Mesendoderm (in vitro differentiated cells): ENCODE results near the gene PLEKHN1.

Source experiments
- DNase-seq: peaks from one replicate; pipeline ENCODE4 v3.0.0; 2013
- H2AK5ac ChIP-seq: 2 replicates; pipeline ENCODE4 v1.6.1; 2013; ENCODE audit warnings: low read length, inconsistent platforms
- H2BK120ac ChIP-seq: 2 replicates; pipeline ENCODE4 v1.6.1; 2013; ENCODE audit warnings: low read depth, mild to moderate bottlenecking, low read length, moderate library complexity, mixed read lengths
- H2BK15ac ChIP-seq: replicated peaks from 2 replicates; pipeline ENCODE4 v1.6.1; 2013; ENCODE audit warnings: low read depth, mild to moderate bottlenecking, moderate library complexity
- H2BK5ac ChIP-seq: 2 replicates; pipeline ENCODE4 v1.6.1; 2013; ENCODE audit warnings: low read length, inconsistent platforms
- H3K18ac ChIP-seq: 2 replicates; pipeline ENCODE4 v1.6.1; 2013; ENCODE audit warnings: mild to moderate bottlenecking, low read length, mixed read lengths
- H3K23ac ChIP-seq: one replicate; pipeline ENCODE4 v1.6.1; 2013; ENCODE audit warnings: low read length
- H3K27ac ChIP-seq: 2 replicates; pipeline ENCODE4 v1.5.1; 2013; ENCODE audit warnings: low read depth, mild to moderate bottlenecking, inconsistent platforms, low read length, moderate library complexity
- H3K27me3 ChIP-seq: 2 replicates; pipeline ENCODE4 v1.6.1; 2013; ENCODE audit warnings: low read length, control low read depth, mild to moderate bottlenecking, inconsistent platforms; ENCODE audit not compliant: insufficient read depth, poor library complexity
- H3K36me3 ChIP-seq: 2 replicates; pipeline ENCODE4 v1.6.1; 2013; ENCODE audit warnings: low read length, inconsistent platforms; ENCODE audit not compliant: control insufficient read depth, insufficient read depth
- H3K4ac ChIP-seq: one replicate; pipeline ENCODE4 v1.6.1; 2013; ENCODE audit warnings: low read depth, mild to moderate bottlenecking, low read length, moderate library complexity
- H3K4me1 ChIP-seq: 2 replicates; pipeline ENCODE4 v1.6.1; 2013; ENCODE audit warnings: low read depth, low read length, inconsistent platforms; ENCODE audit not compliant: control insufficient read depth
- H3K4me2 ChIP-seq: 2 replicates; pipeline ENCODE4 v1.6.1; 2013; ENCODE audit warnings: low read length
- H3K4me3 ChIP-seq: 2 replicates; pipeline ENCODE4 v1.5.1; 2013; ENCODE audit warnings: mild to moderate bottlenecking, low read length
- H3K56ac ChIP-seq: one replicate; pipeline ENCODE4 v1.6.1; 2013; ENCODE audit warnings: low read length
- H3K79me1 ChIP-seq: 2 replicates; pipeline ENCODE4 v1.6.1; 2013; ENCODE audit warnings: low read length, inconsistent platforms
- H3K79me2 ChIP-seq: 2 replicates; pipeline ENCODE4 v1.6.1; 2013; ENCODE audit warnings: mild to moderate bottlenecking, low read length; ENCODE audit not compliant: control insufficient read depth, insufficient read depth
- H3K9ac ChIP-seq: 2 replicates; pipeline ENCODE4 v1.6.1; 2013; ENCODE audit warnings: low read length, inconsistent platforms
- H4K5ac ChIP-seq: one replicate; pipeline ENCODE4 v1.6.1; 2013; ENCODE audit warnings: low read length
- H4K8ac ChIP-seq: one replicate; pipeline ENCODE4 v1.6.1; 2013; ENCODE audit warnings: low read depth, mild to moderate bottlenecking, control low read depth, low read length, moderate library complexity
- WGBS: extraction: QIAGEN DNeasy Blood & Tissue Kit; methylation state at CpG from one replicate; pipeline ENCODE4 v1.1.7; 2013; ENCODE audit warnings: low lambda C conversion rate, missing lambda C conversion rate; ENCODE audit not compliant: insufficient coverage; ENCODE audit errors: extremely low coverage; 5-methylcytosine and 5-hydroxymethylcytosine counted together

The PLEKHN1 gene

GRCh38 chr1:981955-982558, 15.8 kb downstream of the PLEKHN1 start, which contains the start of gene PERM1:
PERM1 (minus strand) TSS chr1:982093; CDS start chr1:981029, 1,064 bp downstream.
- no CpG with 5 or more reads among the region's 28 CpGs for WGBS
- H2BK120ac ChIP-seq = no peak within 1 kb of the TSS
- H2BK15ac ChIP-seq = no peak within 1 kb of the TSS
- no peaks in the 10 kb centered on the region for H3K36me3 ChIP-seq
- H3K27ac ChIP-seq = no peak within 1 kb of the TSS
- H2BK5ac ChIP-seq = no peak within 1 kb of the TSS
- H4K8ac ChIP-seq = no peak within 1 kb of the TSS
- no peak within 1 kb of the TSS for H3K9ac ChIP-seq
- H3K56ac ChIP-seq = no peak within 1 kb of the TSS
- no peak within 1 kb of the TSS for H3K23ac ChIP-seq
- H3K4me1 ChIP-seq = no peaks in the 10 kb centered on the region
- H3K4me3 ChIP-seq = no peak within 1 kb of the TSS
- no peak within 1 kb of the TSS for H3K18ac ChIP-seq
- DNase-seq = no peak
- no peaks in the 10 kb centered on the region for H3K79me2 ChIP-seq
- H3K79me1 ChIP-seq = no peaks in the 10 kb centered on the region
- peaks cover 2% of the 10 kb centered on the region for H3K27me3 ChIP-seq
- H4K5ac ChIP-seq = no peak within 1 kb of the TSS
- no peak within 1 kb of the TSS for H2AK5ac ChIP-seq
- H3K4ac ChIP-seq = no peak within 1 kb of the TSS
- no peak within 1 kb of the TSS for H3K4me2 ChIP-seq

GRCh38 chr1:982765-983436, 16.6 kb downstream of the PLEKHN1 start:
- DNase-seq = no peak
- Histone ChIP-seq H3K9ac (no peak overlapping the region), H2AK5ac (no peak overlapping the region), H3K4me3 (no peak overlapping the region), H3K56ac (no peak overlapping the region), H3K36me3 (no peaks in the 10 kb centered on the region), H3K27me3 (peaks cover 2% of the 10 kb centered on the region), H4K5ac (no peak overlapping the region), H3K23ac (no peak overlapping the region), H3K27ac (no peak overlapping the region), H3K79me1 (no peaks in the 10 kb centered on the region), H3K4ac (no peak overlapping the region), H2BK5ac (no peak overlapping the region), H3K4me2 (no peak overlapping the region), H2BK120ac (no peak overlapping the region), H4K8ac (no peak overlapping the region), H3K79me2 (no peaks in the 10 kb centered on the region), H3K4me1 (no peaks in the 10 kb centered on the region), H3K18ac (no peak overlapping the region), H2BK15ac (no peak overlapping the region)
- no CpG with 5 or more reads among the region's 43 CpGs for WGBS

- Histone ChIP-seq H3K27me3 (peaks cover 4% of the 10 kb centered on the region), H2BK15ac (no peak overlapping the region), H3K18ac (no peak overlapping the region), H4K5ac (no peak overlapping the region), H3K79me1 (no peaks in the 10 kb centered on the region), H3K4ac (no peak overlapping the region), H2BK120ac (no peak overlapping the region), H3K4me1 (no peaks in the 10 kb centered on the region), H3K4me3 (no peak overlapping the region), H3K4me2 (no peak overlapping the region), H2AK5ac (no peak overlapping the region), H3K27ac (no peak overlapping the region), H3K56ac (peak overlapping the region; percentile 15), H4K8ac (no peak overlapping the region), H3K79me2 (no peaks in the 10 kb centered on the region), H3K9ac (no peak overlapping the region), H3K36me3 (no peaks in the 10 kb centered on the region), H3K23ac (no peak overlapping the region), H2BK5ac (no peak overlapping the region)
- WGBS = no CpG with 5 or more reads among the region's 29 CpGs
- peak; percentile 20 for DNase-seq
These were observed 17.7 kb downstream of the PLEKHN1 start for GRCh38 chr1:983798-984475.

- Histone ChIP-seq H3K79me1 (no peaks in the 10 kb centered on the region), H3K9ac (no peak overlapping the region), H3K4me3 (no peak overlapping the region), H2BK5ac (no peak overlapping the region), H3K4ac (no peak overlapping the region), H3K27me3 (peaks cover 4% of the 10 kb centered on the region), H4K8ac (no peak overlapping the region), H3K18ac (no peak overlapping the region), H3K79me2 (no peaks in the 10 kb centered on the region), H4K5ac (no peak overlapping the region), H3K4me1 (no peaks in the 10 kb centered on the region), H3K27ac (no peak overlapping the region), H3K4me2 (no peak overlapping the region), H3K23ac (no peak overlapping the region), H2BK120ac (no peak overlapping the region), H3K56ac (no peak overlapping the region), H3K36me3 (no peaks in the 10 kb centered on the region), H2BK15ac (no peak overlapping the region), H2AK5ac (no peak overlapping the region)
- no CpG with 5 or more reads among the region's 12 CpGs for WGBS
- no peak for DNase-seq
These were observed 18.2 kb downstream of the PLEKHN1 start for GRCh38 chr1:984476-984814.

- Histone ChIP-seq H2BK120ac (no peak overlapping the region), H3K18ac (no peak overlapping the region), H3K4ac (no peak overlapping the region), H3K27me3 (peaks cover 4% of the 10 kb centered on the region), H2AK5ac (no peak overlapping the region), H3K23ac (no peak overlapping the region), H4K8ac (no peak overlapping the region), H3K56ac (no peak overlapping the region), H2BK5ac (no peak overlapping the region), H3K79me1 (no peaks in the 10 kb centered on the region), H4K5ac (no peak overlapping the region), H3K79me2 (no peaks in the 10 kb centered on the region), H3K9ac (no peak overlapping the region), H3K36me3 (no peaks in the 10 kb centered on the region), H3K27ac (no peak overlapping the region), H3K4me3 (no peak overlapping the region), H3K4me1 (no peaks in the 10 kb centered on the region), H3K4me2 (no peak overlapping the region), H2BK15ac (no peak overlapping the region)
- WGBS = no CpG with 5 or more reads among the region's 13 CpGs
- no peak for DNase-seq
These were observed 18.8 kb downstream of the PLEKHN1 start for GRCh38 chr1:985126-985525.
